CD14-positive monocyte (primary cell): Measurements from ENCODE around the gene BCO2. TPM values are rescaled to one million over a fixed set of nuclear protein-coding genes. Genes with fewer than 3 reads are reported as not detected.
"Not testable (repeated sequence)": the region's sequence is repeated elsewhere in the genome, so short reads cannot be mapped to it uniquely, and the experiment has no call there.

Experiments used
- DNase-seq, 3 donors: peaks; one replicate each; pipeline ENCODE4 v3.0.0-alpha.2; 2011 to 2022
- H2AFZ ChIP-seq: 2 replicates; pipeline ENCODE4 v1.6.0; 2012; ENCODE audit warnings: mild to moderate bottlenecking, low read depth, low read length, inconsistent platforms; ENCODE audit not compliant: insufficient read depth, poor library complexity, severe bottlenecking
- H3K27ac ChIP-seq, 2 donors: 1 replicate in 1 of 2; 2 replicates in 1 of 2; pipeline ENCODE4 v1.5.1; 2012 to 2013; ENCODE audit warnings: low read length in 2 of 2, control low read depth in 1 of 2, inconsistent platforms in 1 of 2, low read depth in 1 of 2, mild to moderate bottlenecking in 1 of 2
- H3K27me3 ChIP-seq, 2 donors: one replicate each; pipeline versions ENCODE4 v1.6.0 to v1.6.1; 2011 to 2013; ENCODE audit warnings: low read length in 2 of 2; ENCODE audit not compliant: control insufficient read depth in 2 of 2, insufficient read depth in 2 of 2
- H3K36me3 ChIP-seq, 2 donors: replicated peaks in 1 of 2; 1 replicate in 1 of 2; 2 replicates in 1 of 2; pipeline versions ENCODE4 v1.5.1 to v1.6.1; 2012 to 2013; ENCODE audit warnings: low read length in 2 of 2, control low read depth in 1 of 2, inconsistent platforms in 1 of 2, mild to moderate bottlenecking in 1 of 2; ENCODE audit not compliant: insufficient read depth in 2 of 2, control insufficient read depth in 1 of 2
- H3K4me1 ChIP-seq, 2 donors: 1 replicate in 1 of 2; 2 replicates in 1 of 2; pipeline versions ENCODE4 v1.5.1 to v1.6.1; 2012 to 2013; ENCODE audit warnings: low read length in 2 of 2, control low read depth in 1 of 2, inconsistent platforms in 1 of 2, mild to moderate bottlenecking in 1 of 2, moderate library complexity in 1 of 2; ENCODE audit not compliant: insufficient read depth in 2 of 2, control insufficient read depth in 1 of 2
- H3K4me2 ChIP-seq: replicated peaks from 2 replicates; pipeline ENCODE3; 2012; ENCODE audit warnings: low read length, moderate library complexity, mild to moderate bottlenecking; ENCODE audit not compliant: poor library complexity, severe bottlenecking; ENCODE audit errors: extremely low read depth
- H3K4me3 ChIP-seq, 3 experiments: fragments of 200-600 bp in 1 of 3; sonication (generic) in 1 of 3; replicated peaks in 1 of 3; 1 replicate in 2 of 3; 2 replicates in 1 of 3; pipeline ENCODE4 v1.5.1; 2011 to 2013; ENCODE audit warnings: low read length in 3 of 3, mild to moderate bottlenecking in 3 of 3, control low read depth in 2 of 3, low read depth in 2 of 3, inconsistent platforms in 1 of 3, moderate library complexity in 1 of 3
- H3K79me2 ChIP-seq: 2 replicates; pipeline ENCODE4 v1.6.0; 2012; ENCODE audit warnings: mild to moderate bottlenecking, control low read depth, inconsistent platforms, low read length, moderate library complexity; ENCODE audit not compliant: insufficient read depth
- H3K9ac ChIP-seq: 2 replicates; pipeline ENCODE4 v1.6.0; 2017; ENCODE audit warnings: low read length, mild to moderate bottlenecking; ENCODE audit not compliant: insufficient read depth, poor library complexity, severe bottlenecking
- H3K9me3 ChIP-seq, 2 donors: replicated peaks in 1 of 2; 1 replicate in 1 of 2; 2 replicates in 1 of 2; pipeline versions ENCODE4 v1.5.1 to v1.6.1; 2012 to 2013; ENCODE audit warnings: low read length in 2 of 2, control low read depth in 1 of 2; ENCODE audit not compliant: control insufficient read depth in 1 of 2, insufficient read depth in 1 of 2
- H4K20me1 ChIP-seq: 2 replicates; pipeline ENCODE4 v1.6.0; 2012; ENCODE audit warnings: mild to moderate bottlenecking, low read length, control low read depth, moderate library complexity; ENCODE audit not compliant: insufficient read depth
- H3K27ac Mint-ChIP-seq, 7 donors: one replicate each; pipeline ENCODE4 v1.8.0; 2020; ENCODE audit warnings: mild to moderate bottlenecking in 7 of 7, mixed read lengths in 7 of 7, moderate library complexity in 6 of 7, inconsistent platforms in 2 of 7
- H3K27me3 Mint-ChIP-seq, 3 donors: one replicate each; pipeline ENCODE4 v1.8.0; 2021 to 2022; ENCODE audit warnings: low read depth in 3 of 3, mild to moderate bottlenecking in 3 of 3, mixed read lengths in 3 of 3, moderate library complexity in 3 of 3, inconsistent platforms in 1 of 3
- H3K36me3 Mint-ChIP-seq, 2 donors: one replicate each; pipeline ENCODE4 v1.8.0; 2020; ENCODE audit warnings: mixed read lengths in 2 of 2, inconsistent platforms in 1 of 2, mild to moderate bottlenecking in 1 of 2
- H3K4me1 Mint-ChIP-seq: one replicate; pipeline ENCODE4 v1.8.0; 2020; ENCODE audit warnings: mild to moderate bottlenecking, mixed read lengths
- H3K4me3 Mint-ChIP-seq, 2 donors: one replicate each; pipeline ENCODE4 v1.8.0; 2020; ENCODE audit warnings: mild to moderate bottlenecking in 2 of 2, mixed read lengths in 2 of 2, moderate library complexity in 1 of 2
- H3K9me3 Mint-ChIP-seq, 7 donors: one replicate each; pipeline ENCODE4 v1.8.0; 2020 to 2022; ENCODE audit warnings: mixed read lengths in 7 of 7, mild to moderate bottlenecking in 6 of 7, moderate library complexity in 6 of 7, inconsistent platforms in 2 of 7
- CTCF ChIP-seq: fragments of 200-600 bp; IDR thresholded peaks from one replicate; pipeline ENCODE4 v1.8.0; 2022; ENCODE audit warnings: antibody characterized with exemption, mild to moderate bottlenecking
- WGBS: methylation state at CpG from one replicate; pipeline ENCODE4 v1.1.5; 2013; ENCODE audit warnings: missing lambda C conversion rate; ENCODE audit not compliant: insufficient coverage; 5-methylcytosine and 5-hydroxymethylcytosine counted together
- intact Hi-C, 2 donors: fragments of 100-400 bp; cut with micrococcal nuclease; formaldehyde crosslinking; loops; one replicate each; pipeline versions ENCODE4 v1.15.0 to v1.15.1; 2023
- polyA plus RNA-seq, 3 donors: library from polyadenylated mRNA; depleted of rRNA in 1 of 3; unstranded in 2 of 3; stranded (reverse) in 1 of 3; fragments of 300-500 nt in 2 of 3; fragments of >200 nt in 1 of 3; fragmentation: Illumina TruSeq in 2 of 3; gene quantifications; 1 replicate in 2 of 3; 2 replicates in 1 of 3; pipeline ENCODE4 v1.2.3, GENCODE V29; 2012 to 2021

BCO2 gene
- polyA plus RNA-seq, 3 donors, result 0.20 to 1.9 TPM; not detected in 1

DNA sequence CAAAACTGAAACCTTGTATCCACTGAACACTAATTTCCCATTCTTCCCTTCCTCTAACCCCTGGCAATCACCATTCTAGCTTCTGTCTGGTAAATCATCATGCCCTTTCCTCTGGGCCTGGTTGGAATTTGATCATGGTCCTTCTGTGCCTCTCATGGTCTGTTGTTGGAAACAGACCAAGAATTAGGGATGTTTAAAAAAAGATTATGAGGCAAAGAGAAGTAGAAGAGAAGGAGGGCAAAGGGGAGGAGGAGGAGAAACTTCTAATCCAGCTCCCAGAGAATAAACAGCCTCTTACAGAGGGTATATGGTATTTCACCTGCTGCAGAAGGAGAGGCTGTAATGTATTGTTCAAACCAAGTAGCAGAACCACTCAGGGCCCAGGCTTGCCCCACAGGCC, 10.6 kb downstream of the BCO2 start:
- Mint-ChIP-seq H3K4me3 (no peak overlapping the region), H3K9me3 (peaks cover 0 to 1% (median 0%) of the 10 kb centered on the region in 7 donors), H3K27ac (no peak overlapping the region), H3K27me3 (peaks cover 0 to 2% (median 2%) of the 10 kb centered on the region in 3 donors), H3K36me3 (no peaks in the 10 kb centered on the region), H3K4me1 (peaks cover 16% of the 10 kb centered on the region)
- DNase-seq, result no peak
- Histone ChIP-seq H2AFZ (no peak overlapping the region), H3K4me3 (no peak overlapping the region), H3K9me3 (no peaks in the 10 kb centered on the region), H3K4me2 (no peak overlapping the region), H3K79me2 (no peaks in the 10 kb centered on the region), H3K27me3 (no peaks in the 10 kb centered on the region), H3K36me3 (no peaks in the 10 kb centered on the region), H3K4me1 (no peaks in the 10 kb centered on the region), H3K27ac (no peak overlapping the region), H3K9ac (no peak overlapping the region), H4K20me1 (no peaks in the 10 kb centered on the region)
- intact Hi-C loops, result no loop called here
- no peak for TF ChIP-seq CTCF

DNA sequence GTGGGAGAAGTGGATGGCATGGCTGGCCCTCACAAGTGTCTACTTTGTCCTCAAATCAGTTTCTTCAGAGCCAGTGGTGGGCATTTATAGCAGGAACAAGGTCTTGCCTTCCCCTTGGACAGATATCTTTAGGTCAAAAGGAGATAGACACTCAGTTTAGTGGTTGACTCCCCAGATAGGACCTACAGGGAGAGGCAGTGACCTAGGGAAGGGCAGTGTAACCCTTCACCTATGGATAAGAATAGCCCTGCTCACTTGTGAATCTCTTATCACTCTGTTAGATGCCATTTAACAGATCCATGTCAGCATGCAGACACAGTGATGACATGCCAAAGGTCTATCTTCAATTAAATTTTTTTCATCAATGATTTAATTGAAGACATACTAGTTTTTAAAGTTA, 11.0 kb downstream of the BCO2 start:
- intact Hi-C loops, result no loop called here
- H3K9me3 Mint-ChIP-seq, result peaks cover 0 to 1% (median 0%) of the 10 kb centered on the region in 7 donors
- H3K9me3 ChIP-seq, result no peaks in the 10 kb centered on the region
- no peaks in the 10 kb centered on the region for H3K79me2 ChIP-seq
- no peak overlapping the region for H3K4me3 Mint-ChIP-seq
- no peak for TF ChIP-seq CTCF
- no peak overlapping the region for H3K4me2 ChIP-seq
- H2AFZ ChIP-seq, result no peak overlapping the region
- H3K27ac Mint-ChIP-seq, result no peak overlapping the region
- H3K36me3 ChIP-seq, result no peaks in the 10 kb centered on the region
- H3K27me3 ChIP-seq, result no peaks in the 10 kb centered on the region
- H3K4me1 ChIP-seq, result no peaks in the 10 kb centered on the region
- no peak overlapping the region for H3K27ac ChIP-seq
- no peaks in the 10 kb centered on the region for H4K20me1 ChIP-seq
- peaks cover 16% of the 10 kb centered on the region for H3K4me1 Mint-ChIP-seq
- H3K36me3 Mint-ChIP-seq, result no peaks in the 10 kb centered on the region
- H3K4me3 ChIP-seq, result no peak overlapping the region
- H3K27me3 Mint-ChIP-seq, result peaks cover 0 to 2% (median 2%) of the 10 kb centered on the region in 3 donors
- H3K9ac ChIP-seq, result no peak overlapping the region
- no peak for DNase-seq

DNA sequence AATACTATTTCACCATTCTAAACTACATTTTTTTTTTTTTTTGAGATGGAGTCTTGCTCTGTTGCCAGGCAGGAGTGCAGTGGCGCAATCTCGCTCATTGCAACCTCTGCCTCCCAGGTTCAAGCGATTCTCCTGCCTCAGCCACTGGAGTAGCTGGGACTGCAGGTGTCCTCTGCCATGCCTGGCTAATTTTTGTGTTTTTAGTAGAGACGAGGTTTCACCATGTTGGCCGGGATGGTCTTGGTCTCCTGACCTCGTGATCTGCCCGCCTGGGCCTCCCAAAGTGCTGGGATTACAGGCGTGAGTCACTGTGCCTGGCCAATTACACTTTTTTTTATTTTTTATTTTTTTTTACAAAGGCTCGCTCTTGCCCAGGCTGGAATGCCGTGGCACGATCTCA, 19.8 kb downstream of the BCO2 start:
- H3K4me2 ChIP-seq, H3K27me3 Mint-ChIP-seq, H3K4me3 Mint-ChIP-seq, H3K4me3 ChIP-seq, H3K27ac Mint-ChIP-seq, H3K27ac ChIP-seq, H3K9ac ChIP-seq, H2AFZ ChIP-seq, intact Hi-C loops, H3K36me3 ChIP-seq, H3K27me3 ChIP-seq, H4K20me1 ChIP-seq, H3K36me3 Mint-ChIP-seq, H3K9me3 Mint-ChIP-seq, H3K9me3 ChIP-seq, DNase-seq, H3K79me2 ChIP-seq: not testable (repeated sequence)
- 66% methylated on average over 4 of the region's 11 CpGs for WGBS
- H3K4me1 ChIP-seq, result peaks cover 19 to 37% of the 10 kb centered on the region in 2 donors
- H3K4me1 Mint-ChIP-seq, result peaks cover 29% of the 10 kb centered on the region
